Retinal pigment epithelial cell (primary cell): ENCODE data around the gene KRT72.
A peak's percentile ranks its signal among the peaks of the same experiment; 100 is the strongest.

ENCODE experiments used
- DNase-seq: peaks from one replicate; pipeline ENCODE4 v3.0.0-alpha.2; 2010; ENCODE audit warnings: low read depth
- H3K4me3 ChIP-seq: 2 replicates; pipeline ENCODE4 v1.5.1; 2011; ENCODE audit warnings: mild to moderate bottlenecking, low read length, control low read depth, moderate library complexity
- CTCF ChIP-seq: conservative IDR thresholded peaks from 2 replicates; pipeline ENCODE4 v1.5.1; 2011; ENCODE audit warnings: low read depth, low read length, control low read depth, inconsistent platforms

Gene KRT72

DNA sequence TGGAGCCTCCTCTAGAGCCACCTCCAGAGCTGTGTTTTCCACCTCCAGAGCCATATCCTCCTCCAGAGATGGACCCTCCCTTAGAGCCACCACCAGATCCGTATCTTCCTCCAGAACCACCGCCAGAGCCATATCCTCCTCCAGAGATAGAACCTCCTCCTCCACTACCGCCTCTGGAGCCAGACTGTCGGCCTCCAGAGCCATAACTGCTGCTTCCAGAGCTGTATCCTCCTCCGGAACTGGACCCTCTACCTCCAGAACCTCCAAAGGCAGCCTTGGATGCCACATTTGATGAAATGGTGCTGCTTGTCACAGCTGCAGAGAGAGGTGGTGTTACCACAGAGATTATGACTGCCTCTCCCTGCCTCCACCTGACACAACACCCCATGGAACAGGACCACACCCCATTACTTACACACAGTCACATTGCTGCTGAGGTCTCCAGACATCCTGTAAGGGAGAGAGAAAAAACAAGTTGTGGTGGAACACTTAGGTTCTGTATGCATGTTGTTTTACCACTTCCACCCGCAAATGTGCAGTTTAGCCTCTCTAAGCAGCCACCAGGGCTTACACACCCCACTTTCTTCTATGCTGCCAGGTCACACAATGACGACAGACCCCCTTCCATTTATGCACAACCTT, 44.0 kb upstream of the KRT72 start:
- TF ChIP-seq CTCF: no peak
- H3K4me3 ChIP-seq: no peak overlapping the region
- DNase-seq: no peak

DNA sequence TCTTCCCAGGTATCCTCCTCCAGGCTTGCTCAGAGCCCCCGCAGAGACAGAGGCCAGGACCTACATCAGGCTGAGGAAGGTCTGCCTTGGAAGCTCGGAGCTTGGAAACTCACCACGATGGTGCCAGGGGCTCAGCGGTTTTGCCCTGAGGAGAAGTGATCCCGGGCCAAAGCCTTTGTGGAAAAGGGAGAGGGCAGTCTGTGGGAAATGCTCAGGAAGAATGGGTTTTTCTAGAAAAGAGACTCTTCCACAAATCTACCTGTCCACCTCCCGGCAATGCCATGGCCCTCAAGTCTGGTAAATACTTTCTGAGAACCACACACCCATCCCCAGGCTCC, 42.8 kb upstream of the KRT72 start:
- H3K4me3 ChIP-seq: no peak overlapping the region
- no peak for TF ChIP-seq CTCF
- DNase-seq: no peak

DNA sequence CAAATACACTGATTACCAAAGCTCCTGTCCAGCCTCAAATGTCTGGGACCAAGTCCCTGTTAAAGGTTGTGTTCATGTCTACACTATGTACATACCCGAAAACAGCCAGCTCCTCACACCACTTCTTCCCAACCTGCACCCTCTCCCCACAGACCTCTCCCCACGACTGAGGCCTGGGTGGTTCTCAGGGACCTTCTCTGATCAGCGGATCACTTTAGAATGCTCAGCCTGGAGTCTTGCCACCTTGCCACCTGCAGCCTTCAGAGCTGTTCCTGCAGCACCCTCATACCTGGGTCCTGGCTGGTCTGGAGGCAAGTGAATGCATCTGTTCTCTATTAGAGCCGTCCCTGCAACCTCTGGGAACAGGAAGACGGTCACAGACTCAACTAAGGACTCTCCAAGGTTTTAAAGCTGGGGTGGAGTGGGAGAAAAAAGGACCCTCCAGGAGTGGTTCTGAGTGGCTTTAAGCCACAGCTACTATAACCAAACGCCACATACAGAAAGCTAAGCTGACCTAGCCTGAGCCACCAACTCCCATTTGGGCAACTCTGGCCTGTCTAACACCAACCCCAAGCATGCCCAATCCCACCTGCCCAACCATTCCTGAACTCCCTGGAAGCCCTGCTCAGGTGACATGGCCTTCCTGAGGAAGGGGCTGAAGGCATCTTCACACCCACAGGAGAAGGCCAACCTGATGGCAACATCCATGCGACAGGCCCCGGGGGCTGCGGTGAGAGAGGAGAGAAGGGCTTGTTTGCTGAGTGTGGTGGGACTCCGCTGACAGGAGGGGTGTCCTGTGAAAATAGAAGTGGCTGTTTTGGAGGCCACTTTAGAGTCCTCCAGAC, 42.2 kb upstream of the KRT72 start:
- DNase-seq: no peak
- TF ChIP-seq CTCF: no peak
- H3K4me3 ChIP-seq: no peak overlapping the region

DNA sequence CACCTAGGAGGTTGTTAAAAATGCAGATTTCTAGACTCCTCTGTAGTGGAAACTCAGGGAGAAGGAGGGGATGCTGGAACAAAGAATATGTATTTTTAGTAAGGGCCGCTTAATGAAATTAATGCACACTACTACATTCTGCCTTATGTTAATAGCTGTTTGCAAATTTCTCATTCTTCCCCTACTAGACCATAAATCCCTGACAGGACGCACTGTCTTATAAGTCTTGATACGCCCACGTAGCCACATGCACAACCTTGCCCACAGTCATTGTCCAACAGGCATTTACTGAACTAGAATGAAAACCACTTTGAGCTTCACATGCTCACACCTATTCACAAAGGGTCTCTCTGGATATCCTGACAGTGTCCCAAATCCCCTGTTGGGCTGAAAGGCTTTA, 40.2 kb upstream of the KRT72 start:
- TF ChIP-seq CTCF: no peak
- DNase-seq: no peak
- no peak overlapping the region for H3K4me3 ChIP-seq

- DNase-seq: no peak
- no peak for TF ChIP-seq CTCF
Measured at GRCh38 chr12:52637299-52637698, 36.0 kb upstream of the KRT72 start.

GRCh38 chr12:52636592-52637258, 35.5 kb upstream of the KRT72 start:
- DNase-seq: peak; percentile 11
- TF ChIP-seq CTCF: no peak
- no peak overlapping the region for H3K4me3 ChIP-seq

More at GRCh38 chr12:52637299-52637698, 36.0 kb upstream of the KRT72 start:
- no peak overlapping the region for H3K4me3 ChIP-seq
